Stomach (tissue), 9 donors: ENCODE data around the gene COL12A1. TPM values are rescaled to one million over a fixed set of nuclear protein-coding genes. Genes with fewer than 3 reads are reported as not detected.

Source experiments
- DNase-seq, 2 donors: peaks; one replicate each; pipeline versions ENCODE4 v3.0.0 to v3.0.0-alpha.2; 2013 to 2019
- H3K27ac ChIP-seq, 5 donors: fragments of 200-600 bp in 4 of 5; sonication (generic) in 4 of 5; one replicate each; pipeline ENCODE4 v1.5.1; 2013 to 2019; ENCODE audit warnings: mild to moderate bottlenecking in 1 of 5, moderate library complexity in 1 of 5
- H3K27me3 ChIP-seq, 3 donors: fragments of 200-600 bp; sonication (generic); one replicate each; pipeline ENCODE4 v1.5.1; 2017 to 2019; ENCODE audit warnings: mixed run types in 1 of 3
- H3K36me3 ChIP-seq, 4 donors: fragments of 200-600 bp; sonication (generic); 1 replicate in 3 of 4; 2 replicates in 1 of 4; pipeline ENCODE4 v1.5.1; 2016 to 2019
- H3K4me1 ChIP-seq, 4 donors: fragments of 200-600 bp; sonication (generic); one replicate each; pipeline ENCODE4 v1.5.1; 2016 to 2019
- H3K4me3 ChIP-seq, 4 donors: fragments of 200-600 bp; sonication (generic) in 3 of 4; one replicate each; pipeline ENCODE4 v1.5.1; 2016 to 2019; ENCODE audit warnings: mild to moderate bottlenecking in 1 of 4
- H3K9me3 ChIP-seq, 4 donors: fragments of 200-600 bp; sonication (generic); one replicate each; pipeline ENCODE4 v1.5.1; 2016 to 2019
- CTCF ChIP-seq, 7 experiments: fragments of 450-650 bp in 4 of 7; fragments of 200-600 bp in 3 of 7; sonication (generic) in 3 of 7; IDR thresholded peaks; one replicate each; pipeline ENCODE4 v1.5.1; 2016 to 2019; ENCODE audit warnings: antibody characterized with exemption in 7 of 7, control low read depth in 2 of 7, mild to moderate bottlenecking in 1 of 7
- EP300 ChIP-seq: sonication (generic); formaldehyde crosslinking; IDR thresholded peaks from one replicate; pipeline ENCODE4 v1.6.1; 2017; ENCODE audit warnings: antibody characterized with exemption
- POLR2A ChIP-seq, 4 donors: fragments of 450-650 bp; IDR thresholded peaks; one replicate each; pipeline ENCODE4 v1.6.1; 2016; ENCODE audit warnings: antibody characterized with exemption in 4 of 4, control low read depth in 2 of 4, mild to moderate bottlenecking in 1 of 4, moderate library complexity in 1 of 4
- POLR2AphosphoS5 ChIP-seq, 3 donors: sonication (generic); formaldehyde crosslinking; IDR thresholded peaks; one replicate each; pipeline ENCODE4 v1.6.1; 2016; ENCODE audit warnings: antibody characterized with exemption in 3 of 3
- WGBS, 5 donors: extraction: QIAGEN DNeasy Blood & Tissue Kit in 3 of 5; methylation state at CpG; one replicate each; pipeline versions ENCODE4 v1.1.5 to v1.1.7; 2013 to 2018; 5-methylcytosine and 5-hydroxymethylcytosine counted together
- intact Hi-C: fragments of 100-400 bp; cut with DNase I; formaldehyde crosslinking; loops from one replicate; pipeline ENCODE4 v1.15.1; 2023; ENCODE audit warnings: low total_unique reads
- polyA plus RNA-seq, 3 donors: library from polyadenylated mRNA; stranded (reverse); fragments of 200-250 nt; gene quantifications; one replicate each; pipeline ENCODE4 v1.2.3, GENCODE V29; 2013
- total RNA-seq, 5 donors: library from RNA; depleted of rRNA; stranded (reverse); fragments of >200 nt; gene quantifications; one replicate each; pipeline versions ENCODE4 v1.1.0 to v1.2.3, GENCODE V29; 2014 to 2016
- donor health status: healthy with polysubstance abuse.
- donor health status: Bipolar disorder and iron deficiency.
- donor health status: healthy.

The COL12A1 gene
- total and polyA plus RNA-seq, 8 donors, result 3.4 to 170 (median 20.3) TPM

- Histone ChIP-seq H3K27me3 (no peaks in the 10 kb centered on the region), H3K4me1 (peaks cover 0 to 31% (median 2%) of the 10 kb centered on the region in 4 donors), H3K4me3 (no peak overlapping the region), H3K27ac (no peak overlapping the region), H3K36me3 (peaks cover 0 to 9% (median 3%) of the 10 kb centered on the region in 4 donors), H3K9me3 (no peaks in the 10 kb centered on the region)
- DNase-seq, result peak in 1 of 2 donors; percentile 73
- no peak for TF ChIP-seq POLR2A (IDR thresholded peaks at IDR 0.05)
- no peak for TF ChIP-seq CTCF (IDR thresholded peaks at IDR 0.05)
- TF ChIP-seq EP300, result no peak
- TF ChIP-seq POLR2AphosphoS5 (IDR thresholded peaks at IDR 0.05), result no peak
- intact Hi-C loops, result no loop called here
- WGBS, 5 donors, result 33 to 53% (median 42%) methylated on average over 1 of the region's 1 CpG
These were observed 115.3 kb downstream of the COL12A1 start for GRCh38 chr6:75090576-75090975.

GRCh38 chr6:75089921-75090320, 115.9 kb downstream of the COL12A1 start:
- DNase-seq, result no peak
- Histone ChIP-seq H3K4me3 (no peak overlapping the region), H3K27ac (peak overlapping the region in 2 of 5 donors; percentile 27 to 63), H3K9me3 (no peaks in the 10 kb centered on the region), H3K36me3 (peaks cover 0 to 9% (median 3%) of the 10 kb centered on the region in 4 donors), H3K27me3 (peaks cover 0 to 2% (median 0%) of the 10 kb centered on the region in 3 donors), H3K4me1 (peaks cover 0 to 33% (median 3%) of the 10 kb centered on the region in 4 donors)
- WGBS, 5 donors, result 83 to 92% (median 88%) methylated on average over 7 to 8 of the region's 8 CpGs
- TF ChIP-seq CTCF (IDR thresholded peaks at IDR 0.05), result no peak
- intact Hi-C loops, result no loop called here

GRCh38 chr6:75089151-75089897, 116.5 kb downstream of the COL12A1 start:
- intact Hi-C loops, result no loop called here
- H3K27me3 ChIP-seq, result peaks cover 0 to 5% (median 0%) of the 10 kb centered on the region in 3 donors
- H3K27ac ChIP-seq, result peak overlapping the region in 2 of 5 donors; percentile 27 to 63
- TF ChIP-seq POLR2AphosphoS5 (IDR thresholded peaks at IDR 0.05) (no peak), CTCF (IDR thresholded peaks at IDR 0.05) (no peak), POLR2A (IDR thresholded peaks at IDR 0.05) (no peak), EP300 (no peak)
- no peak overlapping the region for H3K4me3 ChIP-seq
- DNase-seq, result peak in 1 of 2 donors; percentile 34
- peaks cover 0 to 9% (median 3%) of the 10 kb centered on the region in 4 donors for H3K36me3 ChIP-seq
- 83 to 98% (median 91%) methylated on average over 2 of the region's 2 CpGs for WGBS, 5 donors
- H3K9me3 ChIP-seq, result no peaks in the 10 kb centered on the region
- H3K4me1 ChIP-seq, result peaks cover 0 to 28% (median 6%) of the 10 kb centered on the region in 4 donors

- Histone ChIP-seq H3K9me3 (no peaks in the 10 kb centered on the region), H3K4me1 (peaks cover 0 to 22% (median 6%) of the 10 kb centered on the region in 4 donors), H3K27ac (peak overlapping the region in 1 of 5 donors; percentile 59), H3K36me3 (peaks cover 0 to 9% (median 3%) of the 10 kb centered on the region in 4 donors), H3K27me3 (peaks cover 0 to 5% (median 0%) of the 10 kb centered on the region in 3 donors), H3K4me3 (peak overlapping the region in 1 of 4 donors; percentile 45)
- TF ChIP-seq EP300, result no peak
- TF ChIP-seq POLR2A (IDR thresholded peaks at IDR 0.05), result no peak
- no peak for TF ChIP-seq POLR2AphosphoS5 (IDR thresholded peaks at IDR 0.05)
- no peak for TF ChIP-seq CTCF (IDR thresholded peaks at IDR 0.05)
- DNase-seq, result peak in 1 of 2 donors; percentile 36
- WGBS, 5 donors, result 62 to 79% (median 71%) methylated on average over 13 of the region's 13 CpGs
- intact Hi-C loops, result no loop called here
These were observed 119.8 kb downstream of the COL12A1 start for GRCh38 chr6:75085931-75086635.
